Activated CD8-positive, alpha-beta memory T cell treated with anti-CD3 and anti-CD28 coated beads, Interleukin-2, amount 50 U/mL, for 48 hours (primary cell): ENCODE data around the gene WHAMM.
"Not testable (repeated sequence)": the region's sequence is repeated elsewhere in the genome, so short reads cannot be mapped to it uniquely, and the experiment has no call there.

Source experiments
- DNase-seq: peaks from one replicate; pipeline ENCODE4 v3.0.0-alpha.2; 2020

WHAMM gene

GRCh38 chr15:82809308-82810060 is at the start of gene WHAMM:
TSS of gene WHAMM (plus strand) at chr15:82809628. CDS start at chr15:82809727, 99 bp downstream.
- DNase-seq, result peak; percentile 92

GRCh38 chr15:82763361-82764116 is 45.9 kb upstream of the WHAMM start:
- DNase-seq, result no peak

GRCh38 chr15:82764117-82764490 is 45.3 kb upstream of the WHAMM start:
- DNase-seq, result no peak

- DNase-seq, result no peak
Observed at GRCh38 chr15:82764740-82765139, 44.7 kb upstream of the WHAMM start.

- not testable (repeated sequence) for DNase-seq
Observed at GRCh38 chr15:82766201-82766600, 43.2 kb upstream of the WHAMM start.

GRCh38 chr15:82767163-82767829 is 42.1 kb upstream of the WHAMM start:
- no peak for DNase-seq

GRCh38 chr15:82768414-82769054 is 40.9 kb upstream of the WHAMM start:
- DNase-seq, result no peak

GRCh38 chr15:82771789-82772607 is 37.4 kb upstream of the WHAMM start:
- DNase-seq, result no peak

GRCh38 chr15:82774496-82774895 is 34.9 kb upstream of the WHAMM start:
- no peak for DNase-seq

GRCh38 chr15:82778755-82779154 is 30.7 kb upstream of the WHAMM start:
- DNase-seq, result no peak

- no peak for DNase-seq
Observed at GRCh38 chr15:82781349-82781748, 28.1 kb upstream of the WHAMM start.

GRCh38 chr15:82788496-82788895 is 20.9 kb upstream of the WHAMM start:
- no peak for DNase-seq

- DNase-seq, result no peak
Observed at GRCh38 chr15:82789491-82789890, 19.9 kb upstream of the WHAMM start.

GRCh38 chr15:82790321-82790720 is 19.1 kb upstream of the WHAMM start:
- DNase-seq, result no peak

GRCh38 chr15:82792068-82792467 is 17.4 kb upstream of the WHAMM start:
- no peak for DNase-seq

GRCh38 chr15:82793737-82794136 is 15.7 kb upstream of the WHAMM start:
- no peak for DNase-seq

GRCh38 chr15:82798104-82798503 is 11.3 kb upstream of the WHAMM start:
- DNase-seq, result no peak

GRCh38 chr15:82798531-82799166 is 10.8 kb upstream of the WHAMM start:
- no peak for DNase-seq

GRCh38 chr15:82799183-82799841 is 10.1 kb upstream of the WHAMM start:
- no peak for DNase-seq

GRCh38 chr15:82802497-82802896 is 6.9 kb upstream of the WHAMM start:
- DNase-seq, result no peak
